NK-92 (cell line): ENCODE results near the gene WDTC1.

ENCODE experiments used
- DNase-seq: peaks from one replicate; lab custom pipeline; 2025; ENCODE audit not compliant: unreplicated experiment; lab: John Stamatoyannopoulos, UW

Gene WDTC1

DNA sequence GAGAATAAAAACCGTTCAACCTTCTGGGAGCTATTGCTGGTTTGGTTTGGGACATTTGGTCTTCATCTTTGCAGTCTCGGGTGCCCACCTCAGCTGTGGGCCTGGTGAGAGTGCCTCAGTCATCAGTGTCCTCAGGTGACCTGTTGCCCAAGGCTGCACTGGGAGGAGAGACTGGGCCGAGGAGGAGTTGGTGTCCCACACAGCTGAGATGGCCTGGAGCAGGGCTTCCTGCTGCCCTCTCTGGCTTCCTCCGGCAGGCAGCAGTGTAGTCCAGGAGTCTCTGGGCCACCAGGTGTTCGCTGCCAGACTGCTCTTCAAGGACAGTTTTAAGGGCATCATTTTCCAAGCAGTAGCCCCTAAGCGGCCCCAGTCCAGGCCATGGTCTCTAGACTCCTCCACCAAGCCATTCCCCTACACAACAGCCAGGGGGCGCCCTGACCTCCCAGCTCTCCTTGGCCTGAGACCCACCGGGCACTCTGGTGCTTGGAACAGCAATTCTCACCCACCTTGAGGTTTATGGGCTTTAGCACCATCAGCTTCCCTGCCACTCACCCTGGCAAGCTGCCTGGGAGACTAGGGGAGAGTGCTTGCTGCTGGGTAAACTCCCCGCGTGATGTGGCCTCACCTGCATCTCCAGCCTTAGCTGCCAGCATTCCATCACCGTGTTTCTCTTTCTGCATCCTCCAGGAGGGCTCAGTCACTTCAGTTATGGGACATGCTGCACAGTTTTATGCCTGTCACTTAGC lies 98.3 kb downstream of the WDTC1 start:
- no peak for DNase-seq

DNA sequence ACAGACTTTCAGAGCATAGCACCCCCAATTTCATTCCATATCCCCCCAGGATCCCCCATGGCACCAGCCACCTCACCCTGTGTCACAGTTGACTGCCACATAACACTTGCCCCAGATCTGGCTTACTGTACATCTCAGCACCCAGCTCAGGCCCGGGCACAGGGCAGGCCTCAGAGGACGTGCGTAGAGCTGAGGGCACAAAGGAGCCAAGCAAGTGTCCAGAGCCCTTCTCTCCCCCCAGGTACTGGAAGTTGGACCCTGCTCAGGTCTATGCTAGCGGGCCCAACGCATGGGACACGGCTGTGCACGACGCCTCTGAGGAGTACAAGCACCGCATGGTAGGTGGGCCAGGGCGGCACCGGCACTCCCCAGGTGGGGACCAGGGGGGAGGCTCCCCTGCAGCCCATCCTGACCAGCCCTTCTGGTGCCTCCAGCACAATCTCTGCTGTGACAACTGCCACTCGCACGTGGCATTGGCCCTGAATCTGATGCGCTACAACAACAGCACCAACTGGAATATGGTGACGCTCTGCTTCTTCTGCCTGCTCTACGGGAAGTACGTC lies 99.4 kb downstream of the WDTC1 start:
- DNase-seq: no peak

DNA sequence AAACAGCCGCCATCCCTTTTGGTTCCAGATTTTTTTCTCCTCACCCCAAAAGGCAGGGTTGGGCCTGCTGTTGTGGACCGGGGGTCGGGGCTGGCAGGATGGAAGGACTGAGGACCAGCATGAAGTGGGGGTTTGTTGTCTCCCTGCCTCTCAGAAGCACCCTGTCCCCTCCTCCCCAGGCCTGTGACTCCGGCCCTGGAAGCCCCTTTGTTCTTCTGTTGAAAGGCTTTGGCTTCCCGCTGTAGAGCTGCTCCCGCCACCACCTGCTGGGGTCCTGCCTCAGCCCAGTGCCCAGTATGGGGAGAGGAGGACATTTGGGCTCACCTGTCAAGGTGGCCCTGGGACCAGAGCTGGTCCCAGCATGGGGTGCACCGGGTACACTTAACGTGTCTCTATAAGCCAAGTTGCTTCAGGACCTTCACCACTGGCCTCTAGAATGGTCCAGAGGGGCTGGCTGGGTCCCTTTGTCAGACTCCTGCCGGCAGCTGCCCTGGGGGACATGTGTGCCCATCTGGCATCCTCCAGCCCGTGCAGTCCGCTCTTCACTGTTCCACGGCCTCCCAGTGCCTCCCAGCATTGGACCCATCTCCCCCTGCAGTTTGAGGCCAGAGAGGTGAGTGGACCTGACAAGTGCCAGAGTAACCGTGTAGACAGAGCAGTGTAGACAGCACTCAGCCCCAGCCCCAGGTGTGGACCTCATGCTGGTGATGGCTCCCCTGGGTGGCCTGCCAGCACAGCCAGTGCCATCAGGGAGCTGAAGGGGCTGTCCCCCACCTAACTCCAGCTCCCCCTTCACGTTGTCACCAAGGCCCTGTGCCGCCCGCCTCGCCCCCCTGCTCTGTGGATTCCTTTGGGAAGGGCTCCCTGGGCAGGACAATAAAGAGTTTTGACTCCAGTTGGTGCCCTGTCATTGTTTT lies 101.3 kb downstream of the WDTC1 start:
- DNase-seq: no peak

DNA sequence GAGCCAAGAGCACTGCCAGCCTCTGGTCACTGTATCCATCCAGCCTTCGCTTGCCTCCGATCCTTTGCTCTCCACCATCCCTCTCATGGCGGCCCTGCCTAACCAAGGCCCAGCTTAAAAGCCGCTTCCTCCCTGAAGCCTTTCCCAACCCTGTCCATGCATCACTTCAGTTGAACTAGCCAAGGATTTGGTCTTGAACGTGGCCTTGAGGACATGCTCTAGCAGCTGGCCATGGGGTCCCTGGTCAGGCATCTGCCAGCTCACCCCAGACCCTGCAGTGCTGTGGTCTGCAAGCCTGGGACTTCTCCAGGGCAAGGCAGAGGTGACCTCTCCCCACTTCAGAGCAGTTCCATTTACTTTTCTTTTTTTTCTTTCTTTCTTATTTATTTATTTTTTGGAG lies 102.3 kb downstream of the WDTC1 start:
- DNase-seq: no peak

DNA sequence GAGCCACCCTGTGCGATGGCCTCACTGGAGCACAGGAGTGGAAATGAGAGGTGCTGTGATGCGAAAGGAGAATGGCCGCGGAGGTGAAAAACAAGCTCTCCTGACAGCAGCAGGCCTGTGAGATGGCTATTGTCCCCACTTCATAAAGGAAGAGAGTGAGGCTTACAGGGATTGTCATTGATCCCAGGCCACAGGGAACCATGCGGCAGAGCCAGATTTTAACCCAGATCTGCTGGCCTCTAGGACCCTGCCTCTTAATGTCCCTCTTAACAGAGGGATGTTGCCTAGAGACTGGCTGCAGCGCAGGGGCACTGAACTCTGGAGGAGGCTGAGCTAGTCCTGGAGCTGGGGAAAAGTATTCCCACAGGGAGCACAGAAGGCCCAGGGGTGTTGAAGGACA lies 104.3 kb downstream of the WDTC1 start:
- DNase-seq: no peak

DNA sequence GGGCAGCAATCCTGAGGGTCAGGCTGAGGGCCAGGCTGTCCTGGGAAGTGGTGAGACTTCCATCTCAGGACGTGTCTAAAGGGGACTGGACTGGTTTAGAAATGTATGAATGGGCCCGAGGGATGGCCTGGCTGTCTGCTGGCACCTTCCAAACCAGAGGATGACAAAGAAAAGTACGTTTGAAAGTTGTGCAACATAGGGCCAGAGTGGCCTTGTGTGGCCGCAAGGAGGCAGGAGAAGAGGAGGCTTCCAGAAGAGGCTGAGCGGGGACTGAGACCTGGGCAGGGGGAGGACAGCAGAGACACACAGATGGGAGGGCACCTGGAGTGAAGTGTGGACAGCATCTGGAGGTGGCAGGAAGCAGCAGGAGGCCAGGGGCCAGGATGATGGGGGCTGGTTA lies 104.8 kb downstream of the WDTC1 start:
- no peak for DNase-seq

DNA sequence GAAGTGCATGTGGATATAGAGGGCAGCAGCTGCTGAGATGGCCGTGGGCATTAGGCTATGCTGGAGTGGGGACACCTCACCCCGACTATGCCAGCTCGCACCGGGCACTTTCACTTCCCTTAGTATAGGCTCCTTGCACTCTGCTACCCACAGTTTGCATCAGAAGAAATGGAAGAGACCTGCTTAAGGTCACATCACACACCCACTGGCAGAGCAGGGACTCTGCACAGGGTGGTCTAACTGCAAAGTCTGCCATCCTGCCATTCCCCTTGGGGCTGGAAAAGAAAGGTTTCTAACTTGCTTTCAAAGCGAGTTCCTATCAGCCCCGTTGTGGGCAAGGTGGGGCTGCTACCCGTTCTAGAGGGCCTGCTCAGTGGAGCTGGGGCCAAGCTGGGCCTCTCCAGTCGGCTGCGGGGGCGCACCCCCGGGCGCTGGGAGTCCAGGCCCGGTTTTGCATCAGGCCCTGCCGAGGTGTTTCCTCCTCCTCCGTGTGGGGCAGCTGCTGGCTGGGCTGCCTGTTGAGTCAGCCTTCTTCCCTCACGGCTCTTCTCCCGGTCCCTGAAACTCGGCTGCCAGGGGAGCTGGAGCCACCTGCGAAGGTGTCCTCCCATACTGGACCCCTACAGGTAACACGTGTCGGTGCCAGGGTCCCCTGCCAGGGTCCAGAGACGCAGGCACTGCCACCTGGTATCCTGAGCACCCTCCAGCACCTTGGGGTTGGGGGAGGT lies 107.3 kb downstream of the WDTC1 start, which contains the start of gene SYTL1:
Gene SYTL1 (plus strand): TSS at position 498 of the 728 bp plus-strand sequence. CDS start 3,313 bp downstream, outside the sequence.
- DNase-seq: no peak

DNA sequence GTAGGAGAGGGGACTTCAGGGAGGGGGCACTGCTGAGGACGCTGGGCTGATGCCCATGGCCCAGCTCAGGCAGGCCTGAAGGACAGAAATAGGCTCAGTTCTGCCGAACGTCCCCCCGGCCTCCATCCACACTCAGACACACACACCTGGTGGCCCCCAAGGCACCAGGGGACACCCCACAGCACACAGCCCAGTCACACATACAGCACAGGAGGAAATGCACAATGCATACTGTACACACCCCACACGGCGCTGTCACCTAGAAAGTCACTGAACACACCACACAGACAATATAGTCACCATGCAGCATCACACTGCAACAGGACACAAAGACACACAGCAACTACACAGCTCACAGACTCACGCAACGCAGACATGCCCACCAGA lies 108.0 kb downstream of the WDTC1 start:
- no peak for DNase-seq

DNA sequence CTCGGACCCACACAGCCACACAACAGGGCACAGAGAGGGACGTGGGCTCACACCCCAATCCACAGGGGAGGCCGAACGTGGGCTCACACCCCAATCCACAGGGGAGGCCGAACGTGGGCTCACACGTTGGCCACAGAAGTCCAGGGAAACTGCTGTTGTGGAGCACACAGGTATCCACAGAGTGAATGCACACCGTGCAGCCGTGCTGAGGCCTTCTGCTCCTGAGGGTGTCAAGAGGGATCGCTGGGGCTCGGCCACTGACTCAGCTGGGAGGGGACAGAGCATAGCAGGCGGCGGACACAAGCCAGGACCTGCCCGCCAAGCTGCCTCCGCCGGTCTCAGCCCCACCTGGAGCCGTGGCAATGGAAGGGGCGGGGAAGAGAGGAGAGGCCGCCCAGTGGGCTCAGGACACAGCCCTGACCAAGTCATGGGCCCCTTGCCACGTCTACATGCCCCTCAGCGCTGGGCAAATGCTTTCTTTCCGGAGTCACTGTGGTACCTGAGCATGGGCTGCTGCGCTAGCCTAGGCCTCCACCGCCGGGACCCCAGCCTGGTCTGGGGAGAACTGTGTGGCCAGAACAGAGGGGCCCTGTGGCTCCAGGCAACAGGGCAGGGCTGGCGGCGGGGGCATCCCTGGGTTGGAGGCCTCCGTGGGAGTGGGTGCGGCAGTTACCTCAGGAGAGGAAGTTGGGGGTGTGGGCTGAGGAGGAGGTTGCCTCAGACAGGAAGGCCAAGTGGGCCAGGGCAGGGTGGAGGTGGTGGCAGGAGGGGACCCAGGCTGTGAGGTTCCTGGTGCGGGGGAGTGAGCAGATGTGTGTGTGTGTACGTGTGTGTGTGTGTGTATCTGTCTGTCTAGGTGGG lies 108.6 kb downstream of the WDTC1 start:
- DNase-seq: no peak

DNA sequence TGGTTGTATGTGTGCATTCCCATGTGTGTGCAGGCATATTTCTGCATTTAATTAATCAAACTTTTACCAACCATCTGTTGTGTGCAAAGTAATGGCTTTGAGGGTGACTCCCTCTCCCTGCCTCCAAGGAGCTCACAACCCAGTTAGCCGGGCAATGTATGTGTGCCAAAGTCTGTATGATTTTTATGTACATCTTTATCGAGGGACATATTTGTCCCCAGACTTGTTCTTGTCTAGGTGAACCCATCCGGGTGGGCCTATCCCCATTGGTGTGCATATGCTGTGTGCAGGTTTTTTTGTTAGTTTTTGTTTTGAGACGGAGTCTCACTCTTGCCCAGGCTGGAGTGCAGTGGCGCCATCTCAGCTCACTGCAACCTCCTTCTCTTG lies 109.2 kb downstream of the WDTC1 start:
- no peak for DNase-seq

- DNase-seq: no peak
Measured at GRCh38 chr1:27345272-27345671, 110.8 kb downstream of the WDTC1 start.

DNA sequence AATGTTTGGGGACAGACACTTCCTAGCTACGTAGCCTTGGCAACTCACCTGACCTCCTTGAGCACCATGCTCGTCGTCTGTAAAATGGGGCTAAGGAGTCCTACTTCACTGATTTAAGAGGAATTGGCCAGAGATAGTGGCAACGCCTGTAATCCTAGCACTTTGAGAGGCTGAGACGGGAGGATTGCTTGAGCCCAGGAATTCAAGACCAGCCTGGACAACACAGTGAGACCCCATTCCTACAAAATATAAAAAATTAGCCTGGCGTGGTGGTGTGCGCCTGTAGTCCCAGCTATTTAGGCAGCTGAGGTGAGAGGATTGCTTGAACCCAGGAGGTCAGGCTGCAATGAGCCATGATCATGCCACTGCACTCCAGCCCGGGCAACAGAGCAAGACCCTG lies 111.9 kb downstream of the WDTC1 start:
- DNase-seq: no peak

DNA sequence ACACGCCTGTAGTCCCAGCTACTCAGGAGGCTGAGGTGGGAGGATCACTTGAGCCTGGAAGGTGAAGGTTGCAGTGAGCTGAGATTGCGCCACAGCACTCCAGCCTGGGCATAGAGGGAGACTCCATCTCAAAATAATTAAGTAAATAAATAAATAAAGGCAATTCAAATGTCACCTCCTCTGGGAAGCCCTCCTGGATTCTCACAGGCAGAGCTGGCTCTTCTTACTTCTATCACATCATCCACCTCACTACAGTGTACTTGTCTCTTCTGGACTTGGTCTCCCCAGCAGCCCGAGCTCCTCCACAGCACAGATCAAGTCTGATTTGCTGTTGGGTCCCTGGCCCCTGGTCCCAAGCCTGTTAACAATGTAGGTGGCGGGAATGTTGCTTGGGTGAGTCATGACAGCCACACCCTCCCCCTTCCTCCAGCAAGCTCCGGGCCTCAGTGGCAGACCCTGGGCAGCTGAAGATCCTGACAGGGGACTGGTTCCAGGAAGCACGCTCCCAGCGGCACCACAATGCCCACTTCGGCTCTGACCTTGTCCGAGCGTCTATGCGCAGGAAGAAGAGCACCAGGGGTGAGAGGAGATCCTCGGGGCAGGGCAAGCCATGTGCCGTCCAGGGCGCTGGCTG lies 112.7 kb downstream of the WDTC1 start:
- DNase-seq: no peak

- DNase-seq: no peak
Measured at GRCh38 chr1:27348861-27349783, 114.7 kb downstream of the WDTC1 start.

- DNase-seq: no peak
Measured at GRCh38 chr1:27349784-27350662, 115.6 kb downstream of the WDTC1 start.

DNA sequence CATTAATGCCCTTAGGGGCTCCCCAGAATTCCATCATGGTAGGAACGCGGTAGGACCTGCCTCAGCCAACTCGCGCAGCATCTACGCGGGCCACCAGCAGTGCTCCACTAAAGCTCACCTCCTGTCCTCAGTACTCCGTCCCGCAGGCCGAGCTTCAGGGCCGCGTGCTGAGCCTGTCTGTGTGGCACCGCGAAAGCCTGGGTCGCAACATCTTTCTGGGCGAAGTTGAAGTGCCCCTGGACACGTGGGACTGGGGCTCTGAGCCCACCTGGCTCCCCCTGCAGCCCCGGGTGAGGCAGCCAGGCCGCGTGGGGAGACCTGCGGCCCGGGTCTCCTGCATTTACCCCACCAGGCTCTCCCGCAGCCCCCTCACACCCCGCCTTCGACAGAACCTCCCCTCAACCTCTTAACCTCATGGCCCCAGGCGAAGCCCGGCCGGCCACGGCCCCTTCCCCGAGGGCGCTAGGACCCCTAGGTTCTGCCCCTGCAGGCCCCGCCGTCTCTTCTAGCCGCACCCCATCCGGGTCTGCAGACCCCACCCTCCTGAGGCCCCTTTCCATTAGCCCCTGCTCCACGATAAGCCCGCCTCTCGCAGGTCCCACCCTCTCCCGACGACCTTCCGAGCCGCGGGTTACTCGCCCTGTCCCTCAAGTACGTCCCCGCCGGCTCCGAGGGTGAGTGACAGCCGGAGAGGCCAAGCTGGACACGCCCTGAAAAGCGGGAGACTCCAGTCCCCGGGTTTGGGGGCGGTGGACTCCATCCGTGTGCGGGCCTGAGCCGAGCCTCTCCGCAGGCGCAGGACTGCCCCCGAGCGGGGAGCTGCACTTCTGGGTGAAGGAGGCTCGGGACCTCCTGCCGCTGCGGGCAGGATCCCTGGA lies 116.5 kb downstream of the WDTC1 start:
- no peak for DNase-seq
